Cardiac septum (tissue), 1 donor: ENCODE measurements around the gene SPINT3. TPM values are rescaled to one million over a fixed set of nuclear protein-coding genes. Genes with fewer than 3 reads are reported as not detected.
"Not testable (repeated sequence)": the region's sequence is repeated elsewhere in the genome, so short reads cannot be mapped to it uniquely, and the experiment has no call there.

ENCODE experiments used
- DNase-seq: peaks from one replicate; pipeline ENCODE4 v3.0.0-alpha.2; 2020; ENCODE audit warnings: low spot score
- intact Hi-C: fragments of 100-400 bp; cut with DNase I; formaldehyde crosslinking; loops from one replicate; pipeline ENCODE4 v1.14.0; 2022
- total RNA-seq: library from RNA; stranded (reverse); fragmentation: NEBNext Ultra II Directional; extraction: Animal tissue kit (Norgen Biotek cat#: 25700); gene quantifications from one replicate; pipeline ENCODE4 v1.2.1, GENCODE V29; 2021
- donor health status: DM: no; HTN: no; CAD: no.

The SPINT3 gene
- total RNA-seq, 1 donor from 2014 or later, result not detected

- intact Hi-C loops, result no loop called here
- no peak for DNase-seq
Measured at GRCh38 chr20:45506398-45506797, 9.0 kb downstream of the SPINT3 start.

- intact Hi-C loops, result no loop called here
- DNase-seq, result no peak
Measured at GRCh38 chr20:45503403-45503802, 12.0 kb downstream of the SPINT3 start.

GRCh38 chr20:45502561-45502960 is 12.9 kb downstream of the SPINT3 start:
- intact Hi-C loops, result no loop called here
- no peak for DNase-seq

GRCh38 chr20:45501600-45501999 is 13.8 kb downstream of the SPINT3 start:
- no peak for DNase-seq
- intact Hi-C loops, result no loop called here

GRCh38 chr20:45500022-45500421 is 15.4 kb downstream of the SPINT3 start:
- no peak for DNase-seq
- intact Hi-C loops, result no loop called here

- intact Hi-C loops, result no loop called here
Measured at GRCh38 chr20:45497971-45498494, 17.4 kb downstream of the SPINT3 start.

GRCh38 chr20:45496166-45496565 is 19.3 kb downstream of the SPINT3 start:
- intact Hi-C loops, result no loop called here
- DNase-seq, result no peak

More at GRCh38 chr20:45497971-45498494, 17.4 kb downstream of the SPINT3 start:
- DNase-seq, result no peak

- intact Hi-C loops, result no loop called here
- no peak for DNase-seq
Measured at GRCh38 chr20:45495501-45495941, 19.9 kb downstream of the SPINT3 start.

- intact Hi-C loops, result no loop called here
- no peak for DNase-seq
Measured at GRCh38 chr20:45489083-45489531, 26.3 kb downstream of the SPINT3 start.

- intact Hi-C loops, result no loop called here
- DNase-seq, result no peak
Measured at GRCh38 chr20:45487231-45487635, 28.2 kb downstream of the SPINT3 start.

GRCh38 chr20:45485388-45485787 is 30.0 kb downstream of the SPINT3 start:
- intact Hi-C loops, result no loop called here
- DNase-seq, result no peak

GRCh38 chr20:45484676-45485075 is 30.7 kb downstream of the SPINT3 start:
- DNase-seq, result no peak
- intact Hi-C loops, result no loop called here

- intact Hi-C loops, result no loop called here
- no peak for DNase-seq
Measured at GRCh38 chr20:45479822-45480221, 35.6 kb downstream of the SPINT3 start.

GRCh38 chr20:45477530-45478148 is 37.8 kb downstream of the SPINT3 start:
- DNase-seq, intact Hi-C loops: not testable (repeated sequence)

GRCh38 chr20:45472286-45472685 is 43.1 kb downstream of the SPINT3 start:
- intact Hi-C loops, DNase-seq: not testable (repeated sequence)

GRCh38 chr20:45470937-45471336 is 44.5 kb downstream of the SPINT3 start:
- DNase-seq, result no peak
- intact Hi-C loops, result no loop called here

GRCh38 chr20:45470262-45470931 is 45.0 kb downstream of the SPINT3 start:
- no peak for DNase-seq
- intact Hi-C loops, result no loop called here

- intact Hi-C loops, result no loop called here
- DNase-seq, result no peak
Measured at GRCh38 chr20:45469336-45470261, 45.8 kb downstream of the SPINT3 start, which contains the start of gene WFDC2. TSS of gene WFDC2 (plus strand) at chr20:45469753. CDS start at chr20:45469782, 29 bp downstream.

GRCh38 chr20:45467861-45468260 is 47.6 kb downstream of the SPINT3 start:
- intact Hi-C loops, result no loop called here
- DNase-seq, result no peak

- no peak for DNase-seq
- intact Hi-C loops, result no loop called here
Measured at GRCh38 chr20:45467172-45467571, 48.2 kb downstream of the SPINT3 start.
